Amygdala (tissue), 56 donors: Measurements from ENCODE around the gene CELF1.

Source experiments
- DNase-seq, 56 donors: peaks; one replicate each; lab custom pipeline; 2025; lab: John Stamatoyannopoulos, UW

Gene CELF1

DNA sequence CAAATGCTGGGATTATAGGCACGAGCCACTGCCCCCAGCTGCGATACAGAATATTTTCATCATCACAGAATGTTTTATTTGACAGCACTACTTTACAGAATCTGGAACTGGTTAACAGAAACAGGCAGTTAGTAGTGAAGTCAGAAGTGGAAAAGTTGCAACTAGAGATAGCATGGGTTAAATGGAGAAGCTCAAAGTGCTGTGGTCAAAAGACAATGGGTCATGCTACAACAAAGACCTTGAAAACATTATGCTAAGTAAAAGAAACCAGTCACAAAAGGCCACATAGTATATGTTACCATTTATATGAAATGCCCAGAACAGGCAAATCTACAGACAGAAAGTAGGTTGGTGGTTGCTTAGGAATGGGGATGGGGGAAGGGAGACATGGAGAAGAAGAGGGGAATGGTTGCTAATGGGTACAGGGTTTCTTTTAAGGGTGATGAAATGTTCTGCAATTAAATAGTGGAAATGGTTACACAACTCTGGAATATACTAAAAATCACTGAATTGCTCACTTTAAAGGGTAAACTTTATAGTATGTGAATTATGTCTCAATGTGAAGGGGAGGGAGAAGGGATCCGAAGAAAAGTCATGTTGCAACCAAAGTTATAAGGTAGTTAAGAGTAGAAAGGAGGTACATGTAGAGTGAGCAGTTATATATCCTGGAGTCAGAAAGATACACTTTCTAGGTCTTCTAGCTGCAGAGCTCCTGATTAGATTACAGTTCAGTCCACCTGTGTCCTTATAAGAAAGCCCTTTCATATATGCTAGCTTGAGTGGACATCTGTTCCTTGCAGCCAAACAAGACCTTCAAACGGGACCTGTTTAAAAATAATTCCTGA lies 57.7 kb downstream of the CELF1 start:
- DNase-seq = no peak

DNA sequence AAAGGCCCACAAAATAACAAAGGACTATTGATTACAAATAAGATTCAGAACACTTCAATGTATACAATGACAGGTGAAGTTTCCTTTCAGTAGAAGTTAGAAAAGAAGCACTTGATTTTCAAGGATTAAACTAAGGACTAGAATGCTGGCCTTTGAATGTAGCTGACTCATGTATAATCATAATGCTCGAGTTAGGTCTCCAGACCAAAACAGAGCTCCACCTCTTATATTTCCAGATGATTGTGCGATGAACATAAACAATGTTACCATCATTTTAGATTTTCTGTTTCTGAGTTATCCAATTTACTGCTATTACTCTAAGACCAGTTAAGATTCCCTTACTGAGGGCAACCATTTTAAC lies 63.6 kb downstream of the CELF1 start:
- DNase-seq = no peak

DNA sequence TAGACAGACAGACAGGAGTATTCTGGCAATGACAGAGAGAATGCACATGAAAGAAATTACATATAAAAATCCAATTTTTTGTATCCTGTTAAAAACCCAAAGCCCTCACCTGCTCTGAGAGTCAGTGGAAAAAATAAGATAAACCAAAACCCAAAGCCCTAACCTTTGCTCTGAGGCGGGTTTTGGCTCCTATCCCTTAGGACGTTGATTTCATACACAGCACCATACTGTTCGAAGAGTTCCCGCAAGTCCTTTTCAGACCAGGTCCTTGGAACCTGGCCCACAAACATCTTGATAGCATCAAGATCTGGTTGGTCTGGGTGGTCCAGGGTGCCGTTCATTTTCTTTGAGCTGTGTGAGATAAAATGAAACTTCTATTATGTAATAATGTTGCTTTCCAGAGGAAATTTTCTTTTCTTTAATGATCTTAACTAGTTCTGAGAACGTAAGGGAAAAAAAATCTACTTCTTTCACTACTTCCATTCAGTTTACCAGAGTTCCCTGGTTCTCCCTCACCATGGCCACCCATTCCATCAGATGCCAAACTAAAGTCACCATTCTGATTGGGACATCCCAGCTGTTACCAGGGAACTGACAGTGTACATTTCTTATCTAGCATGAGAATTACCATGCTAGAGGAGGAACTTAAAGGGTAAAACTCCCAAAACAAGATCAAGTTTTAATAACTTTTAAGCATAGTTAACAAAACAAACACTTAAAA lies 64.1 kb downstream of the CELF1 start:
- DNase-seq = no peak

DNA sequence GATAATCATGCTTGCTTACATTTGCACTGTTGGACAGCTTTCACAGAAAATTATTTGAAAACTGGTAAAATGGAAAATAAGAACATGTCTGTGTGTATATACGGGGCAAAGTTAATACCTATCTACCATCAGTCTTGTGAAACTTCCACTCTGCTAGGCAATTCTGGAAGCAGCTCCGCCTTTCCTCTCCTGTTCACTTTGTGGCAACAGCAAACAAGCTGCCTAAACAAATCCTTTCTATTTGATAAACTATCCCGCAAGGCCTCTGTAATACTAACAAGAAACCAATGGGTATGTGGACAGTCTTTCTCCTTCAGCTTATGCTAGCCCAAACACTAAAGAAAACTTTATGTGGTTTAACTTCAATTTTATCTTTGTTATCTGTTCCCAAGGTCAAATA lies 64.8 kb downstream of the CELF1 start:
- DNase-seq = no peak

DNA sequence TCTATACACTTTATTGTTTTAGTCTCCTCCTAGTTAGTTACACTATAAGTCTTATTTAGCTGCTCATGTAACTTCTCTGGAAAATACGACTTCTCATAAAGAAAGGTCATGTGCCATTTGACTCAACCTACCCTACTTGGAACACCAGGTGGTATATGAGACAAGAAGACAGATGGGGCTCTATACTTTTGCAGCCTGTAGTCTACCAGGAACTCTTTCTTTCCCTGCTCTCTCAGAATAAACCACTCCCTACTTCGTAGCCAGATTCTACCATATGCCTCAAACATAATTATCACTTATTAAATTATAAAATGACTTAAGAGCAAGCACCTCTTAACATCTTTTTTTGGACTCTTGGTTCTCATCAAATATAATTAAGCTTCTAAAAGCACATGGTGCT lies 65.5 kb downstream of the CELF1 start:
- DNase-seq = no peak

DNA sequence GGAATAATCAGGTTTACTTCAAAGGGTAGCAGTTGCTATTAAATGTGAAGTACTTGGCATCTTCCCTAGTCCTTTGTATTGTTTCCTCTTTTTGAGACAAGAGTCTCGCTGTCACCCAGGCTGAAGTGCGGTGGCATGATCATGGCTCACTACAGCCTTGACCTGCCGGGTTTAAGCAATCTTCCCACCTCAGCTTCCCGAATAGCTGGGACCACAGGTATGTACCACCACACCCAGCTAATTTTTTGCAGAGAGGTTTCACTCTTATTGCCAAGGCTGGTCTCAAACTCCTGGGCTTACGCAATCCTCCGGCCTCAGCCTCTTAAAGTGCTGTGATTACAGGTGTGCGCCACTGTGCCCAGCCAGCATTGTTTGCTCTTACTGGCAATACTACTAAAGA lies 67.8 kb downstream of the CELF1 start:
- no peak for DNase-seq

DNA sequence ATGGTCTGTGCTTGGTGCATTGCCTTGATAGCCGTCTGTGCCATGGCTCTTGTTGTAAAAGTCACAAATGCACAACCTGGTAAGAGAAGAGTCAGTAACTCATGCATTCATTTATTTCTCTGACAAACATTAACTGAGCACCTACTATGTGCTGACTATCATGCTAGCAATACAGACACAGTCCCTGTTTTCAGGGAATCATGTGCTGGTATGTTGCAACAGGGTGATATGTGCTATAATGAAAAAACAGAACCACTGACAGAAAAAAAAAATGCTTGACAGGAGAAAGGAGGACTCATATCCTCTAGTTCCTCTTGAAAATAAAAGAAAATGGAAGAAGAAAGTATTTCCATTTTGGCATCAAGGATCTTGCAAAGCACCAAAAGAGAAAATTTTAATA lies 69.5 kb downstream of the CELF1 start:
- DNase-seq = no peak

DNA sequence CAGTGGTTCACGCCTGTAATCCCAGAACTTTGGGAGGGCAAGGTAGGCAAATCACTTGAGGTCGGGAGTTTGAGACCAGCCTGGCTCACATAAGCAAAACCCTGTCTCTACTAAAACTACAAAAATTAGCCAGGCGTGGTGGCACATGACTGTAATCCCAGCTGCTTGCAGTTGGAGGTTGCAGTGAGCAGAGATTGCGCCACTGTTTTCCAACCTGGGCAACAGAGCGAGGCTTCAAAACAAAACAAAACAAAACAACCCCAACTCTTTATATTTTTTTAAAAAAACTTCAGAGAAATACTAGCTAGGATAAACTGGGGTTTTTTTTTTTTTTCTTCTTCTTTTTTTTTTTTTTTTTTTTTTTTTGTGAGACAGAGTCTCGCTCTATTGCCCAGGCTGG lies 72.2 kb downstream of the CELF1 start:
- no peak for DNase-seq

DNA sequence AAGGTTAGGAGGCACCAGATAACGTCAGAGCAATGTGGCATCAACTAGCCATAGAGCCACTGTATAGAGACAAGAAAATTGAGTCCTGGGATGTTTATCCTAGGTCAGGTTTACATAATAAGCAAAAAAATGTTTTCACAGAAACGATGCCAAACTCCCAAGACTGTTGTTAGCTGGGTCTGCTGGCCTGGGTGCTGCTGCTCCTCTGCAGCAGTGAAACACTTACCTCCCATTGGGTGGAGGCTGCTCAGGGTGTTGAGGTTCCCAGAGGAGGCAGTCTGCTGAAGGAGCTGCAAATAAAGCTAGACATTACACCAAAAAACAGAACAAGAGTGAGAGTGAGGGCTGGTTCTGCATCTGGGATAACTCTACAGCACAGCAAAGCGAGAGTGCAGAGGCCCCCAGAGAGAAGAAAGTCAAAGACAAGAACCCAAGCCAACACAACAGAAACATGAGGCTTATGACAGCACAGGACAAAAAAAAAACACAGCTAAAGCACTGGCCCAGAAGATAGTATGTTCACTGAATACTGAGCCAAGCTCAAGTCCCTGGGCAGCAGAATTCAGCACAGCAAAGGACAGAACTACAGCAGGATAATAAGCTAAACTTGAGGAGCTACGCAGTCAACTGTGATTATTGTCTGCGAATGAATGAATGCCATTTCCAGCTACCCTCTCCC lies 74.1 kb downstream of the CELF1 start:
- no peak for DNase-seq

DNA sequence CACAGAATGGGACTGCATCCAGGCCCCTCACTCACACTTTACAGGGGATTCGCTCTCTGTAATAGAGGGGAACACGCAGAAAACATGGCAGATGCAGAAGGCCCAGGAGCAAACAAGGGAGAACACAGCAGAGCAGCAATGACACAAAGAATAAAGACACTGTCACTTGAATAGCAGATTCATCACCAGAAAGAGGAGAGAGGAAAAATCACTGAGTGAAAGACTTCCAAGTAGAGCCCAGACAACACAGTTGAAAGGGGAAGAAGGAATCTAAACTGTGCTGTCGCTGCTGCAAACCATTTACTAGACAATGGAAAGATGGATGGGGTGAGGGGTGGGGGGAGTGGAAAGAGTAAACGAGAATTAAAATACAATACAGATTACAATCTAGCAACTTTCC lies 75.2 kb downstream of the CELF1 start:
- no peak for DNase-seq

DNA sequence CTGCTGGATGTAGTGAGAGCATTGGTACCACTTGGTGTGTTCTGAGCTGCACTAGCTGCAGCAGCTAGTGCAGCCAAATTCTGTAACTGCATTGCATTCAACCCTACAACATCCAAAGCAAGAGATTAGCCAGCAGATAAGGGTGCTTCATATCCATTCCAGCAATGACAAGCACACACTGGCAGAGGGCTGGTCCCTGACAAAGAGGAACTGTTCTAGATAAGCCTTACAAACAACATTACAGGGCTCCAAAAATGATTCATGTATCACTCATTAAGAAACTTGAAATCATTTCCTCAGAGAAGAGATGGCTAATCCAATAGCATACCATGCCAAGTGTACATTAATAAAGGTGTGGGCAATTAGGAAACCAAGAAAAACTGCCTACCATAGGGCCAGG lies 75.6 kb downstream of the CELF1 start:
- no peak for DNase-seq

DNA sequence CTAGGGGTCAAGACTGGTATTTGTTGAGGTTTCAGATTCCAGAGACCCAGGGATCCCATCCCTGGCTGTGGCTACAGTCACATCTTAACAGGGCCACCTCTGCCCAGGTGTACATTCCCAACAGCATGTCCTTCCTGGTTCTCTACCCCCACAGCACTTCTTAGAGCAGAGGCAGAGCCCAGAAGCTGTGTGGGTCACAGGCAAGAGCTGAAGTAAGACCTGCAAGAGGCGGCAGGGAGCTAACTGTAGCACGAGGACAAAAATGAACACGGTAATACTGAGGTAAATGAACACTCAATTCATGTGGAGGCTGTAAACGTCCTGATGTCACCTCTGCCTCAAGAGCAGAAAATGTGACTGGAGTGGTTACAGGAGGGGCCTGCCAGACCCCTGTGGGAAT lies 82.3 kb downstream of the CELF1 start:
- no peak for DNase-seq

DNA sequence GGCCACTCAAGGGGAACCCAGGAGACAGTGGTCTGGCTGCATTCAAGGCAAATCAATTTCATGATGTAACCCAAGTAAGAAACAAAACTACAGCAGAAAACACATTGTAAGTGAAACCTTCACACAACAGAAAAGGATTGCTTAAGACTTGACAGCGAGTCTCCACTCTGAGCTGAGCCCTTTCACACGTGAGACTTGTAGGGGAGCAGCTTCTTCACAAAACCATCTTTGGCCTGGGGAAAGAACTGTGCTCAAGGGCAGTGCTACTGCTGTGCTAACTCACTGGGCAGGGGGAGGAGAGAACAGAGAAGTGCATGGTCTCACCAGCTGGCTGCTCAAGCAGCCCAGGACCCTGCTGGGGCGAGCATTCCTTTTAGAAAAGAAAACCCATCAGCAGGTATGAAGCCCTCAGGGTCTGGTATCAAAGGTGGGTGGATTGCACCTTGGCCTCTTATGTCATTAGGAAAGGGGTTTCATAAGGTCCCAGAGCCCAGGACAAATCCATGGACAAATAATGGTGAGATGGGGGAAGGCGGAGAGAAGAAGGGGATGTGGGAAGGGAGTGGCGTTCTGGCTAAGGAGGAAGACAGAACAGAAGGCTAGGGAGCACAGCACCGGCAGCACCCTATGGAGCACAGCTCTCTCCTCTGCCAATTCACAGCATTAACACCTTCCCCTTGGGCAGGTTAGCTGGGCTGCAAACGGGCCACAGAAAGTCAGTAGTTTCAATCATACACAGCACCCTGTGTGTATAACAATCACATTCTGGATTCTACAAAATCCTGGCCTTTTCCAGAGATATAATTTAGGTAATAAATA lies 83.4 kb downstream of the CELF1 start:
- no peak for DNase-seq

DNA sequence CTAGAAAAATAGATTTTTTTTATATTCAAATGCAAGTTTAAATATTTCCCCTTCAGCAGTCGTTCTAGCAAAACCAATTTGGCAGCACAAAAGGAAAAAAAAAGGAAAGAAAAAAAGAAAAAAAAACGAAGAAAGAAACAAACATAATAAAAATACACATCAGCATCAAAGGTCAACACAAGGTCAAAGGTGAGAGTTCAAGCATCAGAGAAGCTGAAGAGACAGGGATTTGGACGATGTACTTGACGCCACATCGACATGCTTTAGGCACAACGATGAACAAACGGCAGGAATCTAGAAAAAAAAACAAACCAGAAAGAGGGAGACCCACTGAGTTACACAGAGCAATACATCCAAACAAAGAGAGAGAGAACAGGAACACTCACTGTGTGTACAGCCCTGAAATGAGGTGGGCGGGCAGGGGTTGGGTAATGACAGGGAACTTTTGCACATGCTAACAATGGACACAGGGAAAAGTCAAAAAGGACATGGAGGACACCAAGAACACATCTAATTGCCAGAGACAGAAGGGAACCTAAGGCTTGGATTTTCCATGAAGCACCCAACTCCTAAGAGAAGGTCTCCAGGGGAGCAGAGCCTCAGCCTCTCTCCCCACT lies 84.2 kb downstream of the CELF1 start:
- DNase-seq = no peak

DNA sequence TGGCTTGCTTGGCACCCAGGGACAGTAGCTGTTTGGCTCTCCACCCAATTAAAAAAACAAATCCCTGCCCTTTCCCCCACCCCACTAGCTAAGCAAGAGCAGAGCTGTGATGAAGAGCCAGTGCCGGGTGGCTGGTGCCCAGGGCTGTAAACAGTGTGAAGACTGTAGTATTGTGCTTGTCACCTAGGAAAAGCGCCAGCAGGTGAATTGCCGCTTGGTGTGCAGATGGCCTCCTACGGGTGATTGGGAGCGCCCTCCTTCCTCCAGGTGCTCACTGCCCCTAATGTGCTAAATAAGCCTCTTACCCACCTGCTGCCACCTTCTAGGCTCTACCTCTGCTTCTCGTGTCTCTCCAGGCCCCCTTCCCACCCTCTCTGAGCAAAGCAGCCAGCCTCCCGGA lies 85.6 kb downstream of the CELF1 start:
- peak in 3 of 56 donors; percentile 6 to 40 (median 32) for DNase-seq

DNA sequence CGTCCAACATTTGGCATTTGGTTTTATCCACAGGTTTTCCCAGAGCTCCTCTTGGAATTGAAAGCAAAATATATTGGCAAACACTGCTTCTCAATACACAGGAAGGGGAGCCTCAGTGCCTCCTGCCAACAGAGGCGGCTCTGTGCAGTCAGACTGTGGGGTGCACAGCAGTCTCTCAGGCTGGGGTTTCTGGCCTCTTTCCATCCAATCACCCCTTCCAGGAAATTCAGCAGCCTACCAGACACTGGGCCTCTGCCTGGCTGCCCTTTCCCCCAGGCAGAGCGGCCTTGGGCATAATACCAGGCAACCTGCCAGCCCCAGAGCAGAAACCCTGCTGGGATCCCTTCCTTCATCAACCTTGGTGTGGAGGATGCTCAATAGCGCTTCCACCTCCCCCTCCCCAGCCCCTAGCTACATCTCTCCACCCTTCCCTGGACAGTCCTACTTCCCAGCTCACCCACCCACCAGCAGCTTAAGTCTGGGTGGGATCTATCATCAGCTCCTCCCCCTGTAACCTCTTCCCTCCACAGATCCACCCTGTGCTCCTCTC lies 86.2 kb downstream of the CELF1 start:
- DNase-seq = peak in 54 of 56 donors; percentile 20 to 88 (median 62)

DNA sequence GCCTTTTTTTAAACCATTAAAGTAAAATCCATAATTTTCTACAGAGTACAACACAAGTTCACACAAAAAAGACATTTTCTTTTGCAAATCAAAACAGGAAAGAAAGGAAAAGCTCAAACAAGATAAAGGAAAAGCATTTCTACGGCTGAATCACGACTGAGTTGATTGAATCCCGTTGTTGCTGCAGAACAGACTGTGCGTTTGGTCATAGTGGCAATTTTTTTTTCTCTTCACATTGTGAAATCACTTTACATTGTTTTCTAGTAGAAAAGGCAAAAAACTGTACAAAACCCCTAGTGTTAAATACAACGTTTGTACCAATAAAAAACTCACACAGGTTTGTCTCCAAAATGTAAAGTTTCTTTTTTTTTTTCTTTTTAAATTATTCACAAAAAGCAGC lies 86.7 kb downstream of the CELF1 start:
- DNase-seq = no peak

DNA sequence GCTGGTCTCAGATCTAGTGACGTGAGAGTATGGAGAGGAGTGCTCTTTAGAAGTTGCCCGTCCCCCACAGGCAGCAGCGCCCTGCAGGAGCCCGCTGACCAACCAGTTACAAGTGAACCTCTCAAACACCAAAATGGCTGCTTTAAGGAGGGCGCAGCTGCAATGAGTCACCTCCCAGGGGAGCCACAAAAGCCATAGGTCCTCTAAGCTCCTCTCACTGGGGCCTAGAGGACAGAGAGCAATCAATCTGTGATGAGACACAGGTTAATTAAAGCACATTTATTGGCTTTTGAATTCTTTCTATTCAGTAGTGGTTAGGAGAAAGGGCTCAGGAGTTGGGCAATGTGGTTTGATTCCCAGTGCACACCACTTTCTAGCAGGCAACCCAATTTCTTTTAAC lies 88.4 kb downstream of the CELF1 start:
- DNase-seq = no peak

DNA sequence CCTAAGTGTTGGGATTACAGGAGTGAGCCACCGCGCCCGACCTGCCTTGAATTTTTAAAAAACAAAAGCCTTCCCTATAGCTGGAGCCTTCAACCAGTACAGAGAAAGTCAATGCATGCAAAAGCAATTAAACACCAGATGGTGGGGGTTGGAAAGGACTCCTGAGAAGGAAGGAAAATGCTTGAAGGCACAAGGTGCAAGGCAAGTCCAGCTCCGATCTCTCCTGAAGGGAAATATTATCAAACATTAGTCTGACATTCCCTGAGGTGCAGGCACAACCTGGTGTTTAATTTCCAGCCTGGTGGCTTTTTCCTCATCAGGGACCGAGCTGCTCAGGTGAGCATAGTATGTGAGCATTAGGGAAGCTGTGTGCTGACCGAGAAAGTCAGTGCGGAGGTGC lies 91.1 kb downstream of the CELF1 start:
- DNase-seq = no peak
